Measurements from ENCODE around the gene TRPC4AP.
A peak's percentile ranks its signal among the peaks of the same experiment; 100 is the strongest.
"Not testable (repeated sequence)": the region's sequence is repeated elsewhere in the genome, so short reads cannot be mapped to it uniquely, and the experiment has no call there.

Gene TRPC4AP

GRCh38 chr20:35055445-35056276, 36.9 kb downstream of the TRPC4AP start:
- peak in 1 of 2 donors; percentile 49 for DNase-seq

- no peak for DNase-seq
Observed at GRCh38 chr20:35054814-35055213, 37.8 kb downstream of the TRPC4AP start.

DNA sequence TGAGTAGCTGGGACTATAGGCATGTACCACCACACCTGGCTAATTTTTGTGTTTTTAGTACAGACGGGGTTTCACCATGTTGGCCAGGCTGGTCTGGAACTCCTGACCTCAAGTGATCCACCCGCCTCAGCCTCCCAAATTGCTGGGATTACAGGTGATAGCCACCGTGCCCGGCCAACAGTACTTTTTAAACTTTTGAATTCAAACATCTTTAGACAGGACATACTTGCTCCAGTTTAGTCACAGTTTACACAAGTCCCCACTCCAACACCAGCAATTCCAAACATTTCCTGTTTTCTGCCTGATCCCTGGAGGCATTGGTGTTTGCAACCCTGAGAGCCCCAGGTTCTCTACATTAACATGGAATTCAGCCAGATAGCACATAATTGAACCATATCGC, 40.0 kb downstream of the TRPC4AP start:
- not testable (repeated sequence) for DNase-seq

DNA sequence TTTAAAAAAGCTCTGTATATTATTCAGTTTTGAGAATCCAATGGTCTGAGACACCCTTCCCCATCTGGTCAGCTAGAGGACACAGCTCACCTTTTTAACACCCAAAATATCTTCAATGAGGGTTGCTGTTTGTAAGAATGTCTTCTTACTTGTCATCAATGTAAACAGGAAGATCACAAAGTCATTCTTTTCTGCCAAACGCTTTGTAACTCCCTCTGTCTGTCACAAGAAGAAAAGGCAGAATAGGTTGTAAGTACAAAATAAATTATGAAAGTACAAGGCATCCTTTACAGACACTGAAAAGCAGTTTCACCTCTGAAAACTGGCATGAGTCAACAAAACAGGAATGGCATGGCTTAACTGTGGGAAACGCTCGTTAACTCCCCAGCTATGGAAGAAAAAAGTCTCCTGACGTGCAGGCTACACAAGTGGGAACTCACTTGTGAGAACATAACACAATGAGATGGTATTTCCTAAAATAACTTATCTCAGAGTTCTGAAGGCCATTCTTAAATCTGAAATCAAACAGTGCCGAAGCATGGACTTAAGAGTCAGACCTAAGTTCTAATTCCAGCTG, 42.7 kb downstream of the TRPC4AP start:
- DNase-seq: no peak

GRCh38 chr20:35048739-35049138, 43.9 kb downstream of the TRPC4AP start:
- no peak for DNase-seq

DNA sequence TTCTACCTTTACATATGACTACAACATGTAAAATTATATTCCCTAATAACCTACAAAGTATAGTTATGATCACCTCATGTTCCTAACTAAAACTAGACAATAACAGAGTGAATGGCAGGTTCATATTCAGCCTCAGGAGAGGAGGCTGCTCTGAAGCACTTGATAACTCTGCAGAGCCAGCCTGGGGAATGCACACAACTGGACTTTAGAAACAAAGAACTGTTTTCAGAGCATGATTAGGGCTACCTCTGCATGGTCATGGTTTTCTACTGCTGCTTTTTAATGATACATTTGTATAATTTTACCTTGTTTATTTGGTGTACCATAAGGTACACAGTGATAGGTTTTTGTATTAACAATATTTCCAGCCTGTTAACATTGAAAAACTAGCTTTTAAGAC, 50.3 kb downstream of the TRPC4AP start:
- DNase-seq: no peak

GRCh38 chr20:35040646-35041045, 52.0 kb downstream of the TRPC4AP start:
- no peak for DNase-seq

- DNase-seq: no peak
Observed at GRCh38 chr20:35039846-35040489, 52.6 kb downstream of the TRPC4AP start.

DNA sequence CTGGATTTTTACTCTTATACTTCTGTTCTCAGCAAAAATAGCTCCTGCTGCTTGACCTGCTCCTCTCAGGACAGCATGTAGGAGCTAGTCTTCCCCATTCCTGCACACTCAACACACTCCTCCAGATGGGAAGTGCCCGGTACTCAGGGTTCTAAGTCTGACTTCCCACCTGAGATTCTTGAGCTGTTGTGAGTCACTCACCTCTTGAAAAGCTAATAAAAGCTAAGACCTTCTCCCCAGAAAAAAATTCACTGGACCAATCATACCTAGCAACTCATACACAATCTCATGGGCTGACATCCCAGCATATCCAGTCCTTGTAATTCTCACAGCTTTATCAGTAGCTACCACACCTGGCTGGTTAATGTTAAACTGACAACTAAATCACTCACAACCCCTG, 53.5 kb downstream of the TRPC4AP start:
- no peak for DNase-seq

DNA sequence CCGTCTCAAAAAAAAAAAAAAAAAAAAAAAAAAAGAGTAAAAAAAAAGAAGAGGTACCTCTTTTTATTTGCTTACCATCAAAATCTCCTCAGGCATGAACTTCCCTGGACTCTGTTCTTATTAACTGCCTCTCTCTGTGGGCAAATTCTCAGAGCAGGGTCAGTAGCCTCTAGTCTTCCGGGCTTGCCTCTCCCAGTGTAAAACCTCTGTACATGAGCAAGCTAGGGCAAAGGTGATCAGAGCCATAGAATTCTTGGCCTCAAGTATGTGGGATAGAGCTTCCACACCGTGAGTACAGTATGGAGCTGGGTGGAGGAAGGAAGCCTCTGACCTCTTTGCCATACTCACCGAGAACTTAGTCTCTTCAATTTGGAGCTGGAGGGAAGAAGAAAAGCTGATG, 58.5 kb downstream of the TRPC4AP start:
- no peak for DNase-seq

DNA sequence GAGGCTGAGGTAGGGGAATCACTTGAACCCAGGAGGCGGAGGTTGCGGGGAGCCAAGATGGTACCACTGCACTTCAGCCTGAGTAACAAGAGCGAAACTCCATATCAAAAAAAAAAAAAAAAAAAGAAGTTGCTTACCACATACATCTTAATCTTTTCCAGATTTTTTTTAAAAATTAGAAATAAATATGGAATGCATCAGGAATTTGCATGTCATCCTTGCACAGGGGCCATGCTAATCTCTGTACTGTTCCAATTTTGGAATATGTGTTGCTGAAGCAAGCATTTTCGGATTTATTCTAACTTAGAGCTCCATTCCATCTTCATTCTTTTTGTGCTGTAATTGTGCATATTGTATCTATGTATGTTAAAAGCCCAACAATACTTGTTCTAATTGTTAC, 62.5 kb downstream of the TRPC4AP start:
- DNase-seq: no peak

GRCh38 chr20:35027301-35027700, 65.3 kb downstream of the TRPC4AP start:
- DNase-seq: no peak

DNA sequence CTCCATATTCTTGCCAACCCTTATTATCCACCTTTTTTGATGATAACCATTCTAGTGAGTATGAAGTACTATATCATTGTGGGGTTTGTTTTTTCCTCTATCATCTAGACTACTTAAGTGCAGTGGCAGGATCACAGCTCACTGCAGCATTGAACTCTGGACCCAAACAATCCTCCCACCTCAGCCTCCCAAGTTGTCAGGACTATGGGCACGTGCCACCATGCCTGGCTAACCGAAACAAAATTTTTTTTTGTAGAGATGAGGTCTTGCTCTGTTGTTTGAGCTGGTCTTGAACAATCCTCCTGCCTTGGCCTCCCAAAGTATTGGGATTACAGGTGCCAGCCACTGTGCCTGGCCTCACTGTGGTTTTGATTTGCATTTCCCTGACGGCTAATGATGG, 67.5 kb downstream of the TRPC4AP start:
- no peak for DNase-seq

- DNase-seq: no peak
Observed at GRCh38 chr20:35023624-35024023, 69.0 kb downstream of the TRPC4AP start.

- DNase-seq: no peak
Observed at GRCh38 chr20:35021831-35022230, 70.8 kb downstream of the TRPC4AP start.

DNA sequence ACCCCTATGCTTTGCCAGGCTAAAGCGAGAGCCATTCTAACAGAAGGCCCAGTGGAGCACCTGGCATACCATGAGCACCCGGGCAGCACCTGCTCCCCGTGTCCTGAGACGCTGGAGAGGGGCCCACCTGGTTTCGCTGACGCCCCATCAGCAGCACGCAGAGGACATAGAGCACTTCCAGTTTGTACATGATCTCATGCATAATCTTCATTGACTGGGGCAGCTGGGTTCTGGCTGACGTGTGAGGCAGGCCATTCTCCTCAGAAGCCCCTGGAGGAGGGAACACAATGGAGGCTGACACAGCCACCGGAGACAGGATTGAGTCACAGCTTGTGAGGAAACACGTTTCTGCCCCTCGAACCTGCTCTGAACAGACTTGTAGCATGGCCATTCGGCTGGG, 71.5 kb downstream of the TRPC4AP start:
- no peak for DNase-seq

GRCh38 chr20:35020108-35020928, 72.3 kb downstream of the TRPC4AP start:
- no peak for DNase-seq

GRCh38 chr20:35018590-35019371, 73.8 kb downstream of the TRPC4AP start:
- no peak for DNase-seq

GRCh38 chr20:35017099-35017835, 75.3 kb downstream of the TRPC4AP start:
- DNase-seq: no peak

DNA sequence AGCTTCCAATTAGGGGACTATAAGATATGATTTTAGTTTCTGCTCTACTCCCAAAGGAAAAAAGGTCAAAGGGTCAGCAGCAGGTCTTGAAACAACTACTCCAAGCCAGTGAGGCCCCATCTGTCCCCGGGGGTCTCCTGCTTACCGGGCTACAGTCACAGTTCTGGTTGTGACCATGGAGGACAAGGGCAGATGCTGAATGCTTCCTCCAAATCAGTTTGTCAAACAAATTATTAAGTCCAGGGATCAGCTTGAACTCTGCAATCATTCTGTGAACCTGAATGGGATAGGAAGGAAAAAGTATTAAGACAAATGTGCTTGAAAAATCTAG, 76.8 kb downstream of the TRPC4AP start:
- DNase-seq: no peak

- DNase-seq: no peak
Observed at GRCh38 chr20:35014537-35014936, 78.1 kb downstream of the TRPC4AP start.

All from inflammatory macrophage (primary cell).